Fibroblast of mammary gland (primary cell): ENCODE data around the gene C3orf18.
A peak's percentile ranks its signal among the peaks of the same experiment; 100 is the strongest.

ENCODE experiments used
- DNase-seq: peaks from one replicate; pipeline ENCODE4 v3.0.0-alpha.2; 2010; ENCODE audit warnings: low read depth
- H3K4me3 ChIP-seq: 2 replicates; pipeline ENCODE4 v1.5.1; 2011; ENCODE audit warnings: low read depth, mild to moderate bottlenecking, low read length, moderate library complexity; ENCODE audit not compliant: control insufficient read depth
- CTCF ChIP-seq: conservative IDR thresholded peaks from 2 replicates; pipeline ENCODE4 v1.5.1; 2011; ENCODE audit warnings: low read depth, low read length, inconsistent platforms; ENCODE audit not compliant: control insufficient read depth, insufficient read depth

C3orf18 gene

GRCh38 chr3:50562861-50563260, 4.7 kb downstream of the C3orf18 start:
- no peak for TF ChIP-seq CTCF
- DNase-seq: peak; percentile 81
- no peak overlapping the region for H3K4me3 ChIP-seq

- no peak for DNase-seq
- no peak overlapping the region for H3K4me3 ChIP-seq
- no peak for TF ChIP-seq CTCF
These were observed 7.8 kb downstream of the C3orf18 start for GRCh38 chr3:50559702-50560101.

- DNase-seq: no peak
- TF ChIP-seq CTCF: no peak
- no peak overlapping the region for H3K4me3 ChIP-seq
These were observed 9.6 kb downstream of the C3orf18 start for GRCh38 chr3:50557915-50558314.

GRCh38 chr3:50557106-50557505, 10.4 kb downstream of the C3orf18 start:
- DNase-seq: no peak
- TF ChIP-seq CTCF: no peak
- H3K4me3 ChIP-seq: no peak overlapping the region

GRCh38 chr3:50554553-50554952, 13.0 kb downstream of the C3orf18 start:
- no peak for DNase-seq
- H3K4me3 ChIP-seq: no peak overlapping the region
- no peak for TF ChIP-seq CTCF

- H3K4me3 ChIP-seq: no peak overlapping the region
- no peak for DNase-seq
- no peak for TF ChIP-seq CTCF
These were observed 14.9 kb downstream of the C3orf18 start for GRCh38 chr3:50552598-50552997.
